Cardiac muscle cell (in vitro differentiated cells and primary cell): ENCODE data around the gene OR51T1. TPM values are rescaled to one million over a fixed set of nuclear protein-coding genes. Genes with fewer than 3 reads are reported as not detected.

Experiments
- DNase-seq, 2 donors: peaks; one replicate each; pipeline versions ENCODE4 v3.0.0 to v3.0.0-alpha.2; 2010 to 2017; ENCODE audit warnings: low read depth in 1 of 2, low spot score in 1 of 2
- H3K27ac ChIP-seq: fragments of 200-600 bp; sonication (generic); 2 replicates; pipeline ENCODE4 v1.5.1; 2016
- H3K27me3 ChIP-seq: fragments of 200-600 bp; sonication (generic); 2 replicates; pipeline ENCODE4 v1.6.0; 2016; ENCODE audit warnings: control low read depth
- H3K36me3 ChIP-seq: fragments of 200-600 bp; sonication (generic); 2 replicates; pipeline ENCODE4 v1.5.1; 2016; ENCODE audit warnings: control low read depth
- H3K4me1 ChIP-seq: fragments of 200-600 bp; sonication (generic); 2 replicates; pipeline ENCODE4 v1.8.1; 2017; ENCODE audit warnings: low read depth, mild to moderate bottlenecking, mixed run types
- H3K4me3 ChIP-seq: fragments of 200-600 bp; sonication (generic); 2 replicates; pipeline ENCODE4 v1.5.1; 2016; ENCODE audit warnings: mild to moderate bottlenecking
- H3K9me3 ChIP-seq: fragments of 200-600 bp; sonication (generic); 2 replicates; pipeline ENCODE4 v1.5.1; 2017; ENCODE audit warnings: low read depth, mild to moderate bottlenecking, control low read depth
- CTCF ChIP-seq: IDR thresholded peaks from 2 replicates; pipeline ENCODE4 v1.5.1; 2012; ENCODE audit warnings: low read depth, mild to moderate bottlenecking, low read length
- polyA plus RNA-seq: library from polyadenylated mRNA; unstranded; fragments of >200 nt; fragmentation: Nextera tagmentation; extraction: Ambion mirVana; gene quantifications from 2 replicates; pipeline ENCODE4 v1.2.1, GENCODE V29; 2016
- total RNA-seq: library from RNA; depleted of rRNA; stranded (reverse); fragments of >200 nt; gene quantifications from 2 replicates; pipeline ENCODE4 v1.2.3, GENCODE V29; 2016

The OR51T1 gene
- total and polyA plus RNA-seq, 2 experiments from 2014 or later, result not detected

- no peaks in the 10 kb centered on the region for H3K27me3 ChIP-seq
- no peaks in the 10 kb centered on the region for H3K9me3 ChIP-seq
- H3K4me1 ChIP-seq, result peaks cover 9% of the 10 kb centered on the region
- DNase-seq, result no peak
- H3K27ac ChIP-seq, result no peak overlapping the region
- no peaks in the 10 kb centered on the region for H3K36me3 ChIP-seq
- no peak for TF ChIP-seq CTCF
- no peak overlapping the region for H3K4me3 ChIP-seq
Measured at GRCh38 chr11:4862447-4863236, 19.1 kb upstream of the OR51T1 start.

- H3K36me3 ChIP-seq, result no peaks in the 10 kb centered on the region
- H3K27me3 ChIP-seq, result no peaks in the 10 kb centered on the region
- no peak overlapping the region for H3K27ac ChIP-seq
- H3K4me3 ChIP-seq, result no peak overlapping the region
- peaks cover 9% of the 10 kb centered on the region for H3K4me1 ChIP-seq
- peak; percentile 6 to 61 for DNase-seq
- no peak for TF ChIP-seq CTCF
- H3K9me3 ChIP-seq, result no peaks in the 10 kb centered on the region
Measured at GRCh38 chr11:4863876-4864275, 17.8 kb upstream of the OR51T1 start.

- Histone ChIP-seq H3K9me3 (no peaks in the 10 kb centered on the region), H3K36me3 (no peaks in the 10 kb centered on the region), H3K4me3 (no peak overlapping the region), H3K4me1 (peaks cover 9% of the 10 kb centered on the region), H3K27me3 (no peaks in the 10 kb centered on the region), H3K27ac (no peak overlapping the region)
- TF ChIP-seq CTCF, result no peak
- DNase-seq, result no peak
Measured at GRCh38 chr11:4865855-4866254, 15.8 kb upstream of the OR51T1 start.

GRCh38 chr11:4881188-4881587 lies 512 bp upstream of the OR51T1 start:
- DNase-seq, result no peak
- Histone ChIP-seq H3K36me3 (no peaks in the 10 kb centered on the region), H3K9me3 (no peaks in the 10 kb centered on the region), H3K27me3 (no peaks in the 10 kb centered on the region), H3K4me3 (no peak overlapping the region), H3K27ac (no peak overlapping the region), H3K4me1 (no peaks in the 10 kb centered on the region)
- TF ChIP-seq CTCF, result no peak

GRCh38 chr11:4882543-4882942 lies 843 bp downstream of the OR51T1 start:
- no peak for DNase-seq
- TF ChIP-seq CTCF, result no peak
- no peak overlapping the region for H3K4me3 ChIP-seq
- no peaks in the 10 kb centered on the region for H3K36me3 ChIP-seq
- no peaks in the 10 kb centered on the region for H3K9me3 ChIP-seq
- no peaks in the 10 kb centered on the region for H3K4me1 ChIP-seq
- no peak overlapping the region for H3K27ac ChIP-seq
- H3K27me3 ChIP-seq, result no peaks in the 10 kb centered on the region
